Measurements from ENCODE around the gene PERCC1. TPM values are rescaled to one million over a fixed set of nuclear protein-coding genes. Genes with fewer than 3 reads are reported as not detected.

Gene PERCC1
- total RNA-seq, 1 donor from 2014 or later, result not detected

DNA sequence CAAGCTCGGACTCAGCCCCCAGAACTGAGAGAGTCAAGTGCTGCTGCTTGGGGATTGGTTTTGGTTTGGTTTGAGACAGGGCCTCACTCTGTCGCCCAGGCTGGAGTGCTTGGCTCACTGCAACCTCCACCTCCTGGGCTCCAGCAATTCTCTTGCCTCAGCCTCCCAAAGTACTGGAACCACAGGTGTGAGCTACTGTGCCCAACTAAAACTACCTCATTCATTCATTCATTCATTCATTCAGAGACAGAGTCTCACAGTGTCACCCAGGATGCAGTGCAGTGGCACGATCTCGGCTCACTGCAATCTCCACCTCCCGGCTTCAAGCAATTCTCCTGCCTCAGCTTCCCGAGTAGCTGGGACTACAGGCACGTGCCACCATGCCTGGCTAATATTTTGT is 41.1 kb upstream of the PERCC1 start:
- no peak for DNase-seq (ENCODE audit: extremely low spot score in 2 of 2)
- intact Hi-C loops (cut with DNase I), result no loop called here

GRCh38 chr16:1390239-1390779 is 40.6 kb upstream of the PERCC1 start:
- Histone ChIP-seq H3K4me1 (no peaks in the 10 kb centered on the region), H3K27me3 (no peaks in the 10 kb centered on the region), H3K9me3 (no peaks in the 10 kb centered on the region), H3K36me3 (peaks cover 0 to 57% of the 10 kb centered on the region in 2 donors), H3K27ac (no peak overlapping the region), H3K4me3 (no peak overlapping the region)
- TF ChIP-seq, protein P1, sequence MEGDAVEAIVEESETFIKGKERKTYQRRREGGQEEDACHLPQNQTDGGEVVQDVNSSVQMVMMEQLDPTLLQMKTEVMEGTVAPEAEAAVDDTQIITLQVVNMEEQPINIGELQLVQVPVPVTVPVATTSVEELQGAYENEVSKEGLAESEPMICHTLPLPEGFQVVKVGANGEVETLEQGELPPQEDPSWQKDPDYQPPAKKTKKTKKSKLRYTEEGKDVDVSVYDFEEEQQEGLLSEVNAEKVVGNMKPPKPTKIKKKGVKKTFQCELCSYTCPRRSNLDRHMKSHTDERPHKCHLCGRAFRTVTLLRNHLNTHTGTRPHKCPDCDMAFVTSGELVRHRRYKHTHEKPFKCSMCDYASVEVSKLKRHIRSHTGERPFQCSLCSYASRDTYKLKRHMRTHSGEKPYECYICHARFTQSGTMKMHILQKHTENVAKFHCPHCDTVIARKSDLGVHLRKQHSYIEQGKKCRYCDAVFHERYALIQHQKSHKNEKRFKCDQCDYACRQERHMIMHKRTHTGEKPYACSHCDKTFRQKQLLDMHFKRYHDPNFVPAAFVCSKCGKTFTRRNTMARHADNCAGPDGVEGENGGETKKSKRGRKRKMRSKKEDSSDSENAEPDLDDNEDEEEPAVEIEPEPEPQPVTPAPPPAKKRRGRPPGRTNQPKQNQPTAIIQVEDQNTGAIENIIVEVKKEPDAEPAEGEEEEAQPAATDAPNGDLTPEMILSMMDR (IDR thresholded peaks at IDR 0.05), result no peak
- TF ChIP-seq POLR2AphosphoS5 (IDR thresholded peaks at IDR 0.05; ENCODE audit: insufficient read depth in 1 of 2, low read depth in 1 of 2) (no peak), POLR2A (IDR thresholded peaks at IDR 0.05) (no peak)
- intact Hi-C loops (cut with DNase I), result no loop called here
- DNase-seq (ENCODE audit: extremely low spot score in 2 of 2), result no peak

More for the DNA sequence above, 41.1 kb upstream of the PERCC1 start:
- Histone ChIP-seq H3K27me3 (no peaks in the 10 kb centered on the region), H3K27ac (no peak overlapping the region), H3K36me3 (peaks cover 0 to 54% of the 10 kb centered on the region in 2 donors), H3K4me3 (no peak overlapping the region), H3K4me1 (no peaks in the 10 kb centered on the region), H3K9me3 (no peaks in the 10 kb centered on the region)
- TF ChIP-seq, protein P1 (IDR thresholded peaks at IDR 0.05), result no peak
- TF ChIP-seq POLR2AphosphoS5 (IDR thresholded peaks at IDR 0.05; ENCODE audit: insufficient read depth in 1 of 2, low read depth in 1 of 2) (no peak), POLR2A (IDR thresholded peaks at IDR 0.05) (no peak)

DNA sequence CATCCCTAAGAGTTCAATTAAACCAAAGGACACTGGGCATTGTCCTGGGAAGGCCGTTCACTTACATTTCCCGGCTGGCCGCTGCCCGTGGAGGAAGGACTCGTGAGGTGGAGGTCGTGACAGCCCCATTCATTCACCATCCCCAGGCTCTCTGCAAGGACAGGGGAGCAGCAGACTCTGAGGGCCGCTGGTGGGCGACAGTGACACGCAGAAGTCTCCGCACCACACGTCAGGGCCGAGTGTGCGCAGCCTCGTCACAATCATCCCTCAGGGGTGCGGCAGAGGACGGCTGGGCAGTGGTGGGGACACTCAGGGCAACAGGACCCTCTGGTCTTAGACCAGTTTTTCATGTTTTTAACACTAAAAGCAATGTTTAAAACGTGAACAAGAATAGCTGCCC is 38.1 kb upstream of the PERCC1 start:
- Histone ChIP-seq H3K36me3 (peaks cover 0 to 75% of the 10 kb centered on the region in 2 donors), H3K27me3 (no peaks in the 10 kb centered on the region)
- TF ChIP-seq, protein P1 (IDR thresholded peaks at IDR 0.05), result no peak
- TF ChIP-seq POLR2AphosphoS5 (IDR thresholded peaks at IDR 0.05; ENCODE audit: insufficient read depth in 1 of 2, low read depth in 1 of 2) (no peak), POLR2A (IDR thresholded peaks at IDR 0.05) (no peak)

GRCh38 chr16:1393613-1394176 is 37.2 kb upstream of the PERCC1 start:
- H3K9me3 ChIP-seq, result no peaks in the 10 kb centered on the region
- no peak overlapping the region for H3K4me3 ChIP-seq
- no peaks in the 10 kb centered on the region for H3K27me3 ChIP-seq
- TF ChIP-seq POLR2A (IDR thresholded peaks at IDR 0.05), result no peak
- TF ChIP-seq POLR2AphosphoS5 (IDR thresholded peaks at IDR 0.05; ENCODE audit: insufficient read depth in 1 of 2, low read depth in 1 of 2), result no peak
- intact Hi-C loops (cut with DNase I), result no loop called here
- no peaks in the 10 kb centered on the region for H3K4me1 ChIP-seq
- H3K27ac ChIP-seq, result no peak overlapping the region
- DNase-seq (ENCODE audit: extremely low spot score in 2 of 2), result no peak
- peaks cover 0 to 84% of the 10 kb centered on the region in 2 donors for H3K36me3 ChIP-seq

More for the DNA sequence above, 38.1 kb upstream of the PERCC1 start:
- Histone ChIP-seq H3K9me3 (no peaks in the 10 kb centered on the region), H3K4me3 (no peak overlapping the region), H3K4me1 (no peaks in the 10 kb centered on the region), H3K27ac (no peak overlapping the region)
- no peak for DNase-seq (ENCODE audit: extremely low spot score in 2 of 2)
- intact Hi-C loops (cut with DNase I), result no loop called here

DNA sequence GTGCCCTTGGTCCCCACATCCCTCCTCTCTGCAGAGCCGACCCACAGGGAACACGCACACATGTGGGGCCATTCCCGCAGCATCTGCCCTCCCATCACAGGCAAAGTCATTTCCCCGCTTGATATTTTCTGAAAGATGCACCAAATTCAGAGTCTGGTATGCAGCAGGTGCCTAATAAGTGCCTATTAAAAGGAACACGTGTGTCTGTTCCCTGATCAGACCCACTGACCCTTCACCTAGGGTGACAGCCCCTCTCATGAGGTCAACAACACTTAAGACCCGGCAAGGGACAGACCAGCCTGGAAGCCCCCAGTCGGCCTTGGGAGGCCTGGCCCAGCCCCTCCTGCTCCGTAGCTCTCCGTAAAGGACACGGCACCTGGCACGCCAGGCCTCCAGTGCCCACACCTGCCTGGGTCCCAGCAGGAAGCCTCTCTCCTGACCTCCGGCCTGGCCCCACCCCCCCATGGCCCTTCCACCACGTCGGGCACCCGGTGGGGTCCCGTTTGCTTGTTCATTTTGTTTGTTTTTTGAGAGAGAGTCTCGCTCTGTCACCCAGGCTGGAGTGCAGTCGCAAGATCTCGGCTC is 36.4 kb upstream of the PERCC1 start:
- TF ChIP-seq, protein P1 (IDR thresholded peaks at IDR 0.05), result no peak
- TF ChIP-seq POLR2A (IDR thresholded peaks at IDR 0.05) (no peak), POLR2AphosphoS5 (IDR thresholded peaks at IDR 0.05; ENCODE audit: insufficient read depth in 1 of 2, low read depth in 1 of 2) (no peak)
- intact Hi-C loops (cut with DNase I), result no loop called here
- Histone ChIP-seq H3K36me3 (peaks cover 0 to 90% of the 10 kb centered on the region in 2 donors), H3K9me3 (no peaks in the 10 kb centered on the region), H3K27me3 (no peaks in the 10 kb centered on the region), H3K27ac (no peak overlapping the region), H3K4me3 (no peak overlapping the region), H3K4me1 (no peaks in the 10 kb centered on the region)
- no peak for DNase-seq (ENCODE audit: extremely low spot score in 2 of 2)

All from vagina (tissue), 2 donors.